ENCODE results near the gene MXI1. TPM values are rescaled to one million over a fixed set of nuclear protein-coding genes. Genes with fewer than 3 reads are reported as not detected.
"Not testable (repeated sequence)": the region's sequence is repeated elsewhere in the genome, so short reads cannot be mapped to it uniquely, and the experiment has no call there.

The MXI1 gene
- total RNA-seq, 1 donor from 2014 or later: 49.8 TPM

DNA sequence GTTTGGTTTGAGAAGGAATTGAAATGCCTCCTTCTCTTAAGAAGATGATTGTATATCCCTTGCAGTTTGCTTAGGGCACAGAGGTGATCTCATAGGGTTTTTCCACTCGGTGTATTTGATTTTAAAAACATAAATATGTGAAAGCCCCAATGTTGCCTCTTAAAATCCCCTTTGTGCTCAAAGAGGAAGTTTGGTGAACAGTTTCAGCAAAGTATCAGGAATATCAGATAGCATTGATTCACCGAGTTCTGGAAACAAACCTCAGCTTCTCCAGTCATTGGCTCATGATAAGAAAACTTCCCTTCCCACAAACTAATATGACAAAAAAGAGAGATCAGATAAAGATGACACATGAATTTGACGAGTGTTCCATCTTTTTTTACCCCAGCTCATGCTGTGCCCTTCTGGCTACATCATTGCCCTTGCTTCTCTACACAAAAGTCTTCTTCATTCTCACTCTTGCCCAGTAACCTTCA lies 117.4 kb downstream of the MXI1 start:
- Histone ChIP-seq H3K27ac (no peak overlapping the region), H3K9me3 (no peaks in the 10 kb centered on the region), H3K4me3 (no peak overlapping the region), H3K4me1 (no peaks in the 10 kb centered on the region), H3K27me3 (no peaks in the 10 kb centered on the region), H3K36me3 (no peaks in the 10 kb centered on the region)
- intact Hi-C loops (cut with DNase I): loop anchor here (5.0 kb wide), 1 partner anchor 1132 kb away; no protein-coding TSS in a partner anchor
- no peak for DNase-seq (ENCODE audit: extremely low spot score in 2 of 2)
- no peak for TF ChIP-seq CTCF (IDR thresholded peaks at IDR 0.05)

DNA sequence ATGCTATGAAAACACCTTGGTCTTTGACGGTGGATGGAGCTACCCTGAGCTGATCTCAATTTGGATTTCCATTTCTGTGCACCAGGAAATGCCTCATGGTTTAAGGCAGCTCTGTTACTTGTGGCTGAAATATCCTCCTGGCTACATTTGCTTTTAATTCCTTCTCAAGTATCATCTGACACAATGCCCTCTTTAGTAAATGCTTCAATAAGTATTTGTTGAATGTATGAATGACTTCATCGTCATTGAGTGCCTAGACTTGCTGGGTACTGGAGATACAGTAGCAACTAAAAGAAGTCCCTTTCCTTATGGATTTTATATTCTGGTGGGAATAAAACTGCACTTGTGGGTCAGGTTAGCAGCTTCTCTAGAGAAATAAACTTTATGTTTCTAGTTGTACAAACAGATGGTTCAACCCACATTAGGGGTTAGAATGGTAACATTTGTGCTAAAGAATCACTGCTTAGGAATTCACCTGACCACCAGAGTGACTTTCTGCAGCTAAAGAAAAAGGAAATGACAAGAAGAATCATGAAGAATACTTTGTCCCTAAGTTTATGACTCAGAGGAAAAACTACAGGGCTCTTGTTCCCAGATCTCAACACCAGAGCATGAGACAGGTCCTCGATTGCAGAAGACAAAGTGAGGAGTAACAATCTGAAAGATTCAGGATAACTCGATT lies 119.1 kb downstream of the MXI1 start:
- H3K4me3 ChIP-seq: no peak overlapping the region
- no peak for DNase-seq (ENCODE audit: extremely low spot score in 2 of 2)
- no peaks in the 10 kb centered on the region for H3K27me3 ChIP-seq
- no peak overlapping the region for H3K27ac ChIP-seq
- no peaks in the 10 kb centered on the region for H3K4me1 ChIP-seq
- intact Hi-C loops (cut with DNase I): no loop called here
- no peaks in the 10 kb centered on the region for H3K36me3 ChIP-seq
- peaks cover 5% of the 10 kb centered on the region for H3K9me3 ChIP-seq
- TF ChIP-seq CTCF (IDR thresholded peaks at IDR 0.05) (no peak), POLR2A (IDR thresholded peaks at IDR 0.05) (no peak), POLR2AphosphoS5 (IDR thresholded peaks at IDR 0.05; ENCODE audit: insufficient read depth in 1 of 2, low read depth in 1 of 2) (no peak)

DNA sequence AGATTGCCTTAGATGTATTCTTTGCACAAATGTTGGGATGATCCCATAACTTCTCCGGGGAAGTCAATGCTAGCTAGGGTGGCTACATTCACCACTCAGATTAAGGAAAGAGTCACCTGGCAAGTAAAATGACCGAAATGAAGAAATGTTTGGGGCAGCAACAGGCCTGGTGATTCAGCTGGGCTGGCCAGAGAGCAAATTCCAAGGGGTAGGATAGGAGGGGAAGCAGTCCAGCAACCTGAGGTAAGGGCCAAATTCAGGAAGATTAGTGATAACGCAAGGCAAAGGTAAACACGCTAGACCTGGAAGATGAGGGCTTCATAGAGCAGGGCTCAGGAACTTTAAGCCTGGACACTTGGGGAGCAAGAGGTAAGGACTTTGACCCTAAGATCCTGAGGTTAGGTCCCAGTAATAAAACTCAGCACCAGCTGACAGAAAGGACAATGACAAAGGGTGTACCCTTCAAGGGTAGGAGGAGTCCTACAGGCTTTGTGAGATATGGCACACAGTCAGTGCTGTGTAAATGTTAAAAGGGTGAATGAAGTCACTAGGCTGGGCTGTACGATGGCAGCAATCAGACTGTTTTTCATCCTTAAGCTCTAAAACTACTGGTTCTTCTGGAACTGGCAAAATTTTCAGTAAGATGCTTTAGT lies 120.0 kb downstream of the MXI1 start:
- H3K27ac ChIP-seq: no peak overlapping the region
- no peaks in the 10 kb centered on the region for H3K36me3 ChIP-seq
- no peaks in the 10 kb centered on the region for H3K27me3 ChIP-seq
- peaks cover 5% of the 10 kb centered on the region for H3K9me3 ChIP-seq
- no peaks in the 10 kb centered on the region for H3K4me1 ChIP-seq
- TF ChIP-seq POLR2AphosphoS5 (IDR thresholded peaks at IDR 0.05; ENCODE audit: insufficient read depth in 1 of 2, low read depth in 1 of 2) (no peak), CTCF (IDR thresholded peaks at IDR 0.05) (no peak), POLR2A (IDR thresholded peaks at IDR 0.05) (no peak)
- no peak for DNase-seq (ENCODE audit: extremely low spot score in 2 of 2)
- H3K4me3 ChIP-seq: no peak overlapping the region
- intact Hi-C loops (cut with DNase I): no loop called here

- Histone ChIP-seq H3K9me3 (peaks cover 5% of the 10 kb centered on the region), H3K4me3 (no peak overlapping the region), H3K27ac (no peak overlapping the region), H3K27me3 (no peaks in the 10 kb centered on the region), H3K36me3 (no peaks in the 10 kb centered on the region), H3K4me1 (peaks cover 3% of the 10 kb centered on the region)
- intact Hi-C loops (cut with DNase I): no loop called here
- no peak for TF ChIP-seq CTCF (IDR thresholded peaks at IDR 0.05)
- TF ChIP-seq POLR2AphosphoS5 (IDR thresholded peaks at IDR 0.05; ENCODE audit: insufficient read depth in 1 of 2, low read depth in 1 of 2): no peak
- TF ChIP-seq POLR2A (IDR thresholded peaks at IDR 0.05): no peak
- no peak for DNase-seq (ENCODE audit: extremely low spot score in 2 of 2)
Observed at GRCh38 chr10:110330675-110331074, 123.3 kb downstream of the MXI1 start.

GRCh38 chr10:110331226-110331795 lies 123.9 kb downstream of the MXI1 start:
- intact Hi-C loops (cut with DNase I): not testable (repeated sequence)

More at GRCh38 chr10:110331226-110331795, 123.9 kb downstream of the MXI1 start:
- H3K4me3 ChIP-seq; H3K27ac ChIP-seq; H3K4me1 ChIP-seq; H3K36me3 ChIP-seq; DNase-seq (ENCODE audit: extremely low spot score in 2 of 2); H3K27me3 ChIP-seq; H3K9me3 ChIP-seq: not testable (repeated sequence)
